ENCODE results near the gene MAPK7. TPM values are rescaled to one million over a fixed set of nuclear protein-coding genes. Genes with fewer than 3 reads are reported as not detected.
A peak's percentile ranks its signal among the peaks of the same experiment; 100 is the strongest.

MAPK7 gene
- total and polyA plus RNA-seq, 4 donors: 10.6 to 28.9 (median 21.3) TPM

GRCh38 chr17:19375732-19376131 lies 2.6 kb upstream of the MAPK7 start:
- H3K4me3 ChIP-seq (ENCODE audit: low read depth, low read length): no peak overlapping the region
- no peak overlapping the region for H3K27ac ChIP-seq (ENCODE audit: low read depth, low read length)
- no peaks in the 10 kb centered on the region for H3K9me3 ChIP-seq (ENCODE audit: control insufficient read depth, insufficient read depth, low read length)
- WGBS (ENCODE audit: insufficient coverage): no CpG with 5 or more reads among the region's 1 CpG
- no peak for DNase-seq (ENCODE audit: low read depth in 4 of 6, low spot score in 6 of 6)
- peaks cover 21% of the 10 kb centered on the region for H3K4me1 ChIP-seq (ENCODE audit: control insufficient read depth, insufficient read depth, low read length)
- no peaks in the 10 kb centered on the region for H3K27me3 ChIP-seq (ENCODE audit: control insufficient read depth, insufficient read depth, low read length)
- peaks cover 26% of the 10 kb centered on the region for H3K36me3 ChIP-seq (ENCODE audit: control insufficient read depth, insufficient read depth, low read length)

GRCh38 chr17:19376811-19377210 lies 1.5 kb upstream of the MAPK7 start:
- Histone ChIP-seq H3K4me3 (ENCODE audit: low read depth, low read length) (peak overlapping the region; percentile 99), H3K36me3 (ENCODE audit: control insufficient read depth, insufficient read depth, low read length) (peaks cover 31% of the 10 kb centered on the region), H3K4me1 (ENCODE audit: control insufficient read depth, insufficient read depth, low read length) (peaks cover 24% of the 10 kb centered on the region), H3K27ac (ENCODE audit: low read depth, low read length) (peak overlapping the region; percentile 100), H3K9me3 (ENCODE audit: control insufficient read depth, insufficient read depth, low read length) (no peaks in the 10 kb centered on the region), H3K27me3 (ENCODE audit: control insufficient read depth, insufficient read depth, low read length) (no peaks in the 10 kb centered on the region)
- WGBS (ENCODE audit: insufficient coverage): no CpG with 5 or more reads among the region's 2 CpGs
- peak in 1 of 6 donors; percentile 47 for DNase-seq (ENCODE audit: low read depth in 4 of 6, low spot score in 6 of 6)

- H3K4me3 ChIP-seq (ENCODE audit: low read depth, low read length): peak overlapping the region; percentile 99
- H3K27me3 ChIP-seq (ENCODE audit: control insufficient read depth, insufficient read depth, low read length): no peaks in the 10 kb centered on the region
- DNase-seq (ENCODE audit: low read depth in 4 of 6, low spot score in 6 of 6): peak; percentile 93 to 99 (median 96)
- H3K36me3 ChIP-seq (ENCODE audit: control insufficient read depth, insufficient read depth, low read length): peaks cover 38% of the 10 kb centered on the region
- H3K9me3 ChIP-seq (ENCODE audit: control insufficient read depth, insufficient read depth, low read length): no peaks in the 10 kb centered on the region
- 0% methylated on average over 66 of the region's 67 CpGs for WGBS (ENCODE audit: insufficient coverage)
- peak overlapping the region; percentile 100 for H3K27ac ChIP-seq (ENCODE audit: low read depth, low read length)
- peaks cover 30% of the 10 kb centered on the region for H3K4me1 ChIP-seq (ENCODE audit: control insufficient read depth, insufficient read depth, low read length)
Observed at GRCh38 chr17:19377602-19378415, 489 bp upstream of the MAPK7 start.

DNA sequence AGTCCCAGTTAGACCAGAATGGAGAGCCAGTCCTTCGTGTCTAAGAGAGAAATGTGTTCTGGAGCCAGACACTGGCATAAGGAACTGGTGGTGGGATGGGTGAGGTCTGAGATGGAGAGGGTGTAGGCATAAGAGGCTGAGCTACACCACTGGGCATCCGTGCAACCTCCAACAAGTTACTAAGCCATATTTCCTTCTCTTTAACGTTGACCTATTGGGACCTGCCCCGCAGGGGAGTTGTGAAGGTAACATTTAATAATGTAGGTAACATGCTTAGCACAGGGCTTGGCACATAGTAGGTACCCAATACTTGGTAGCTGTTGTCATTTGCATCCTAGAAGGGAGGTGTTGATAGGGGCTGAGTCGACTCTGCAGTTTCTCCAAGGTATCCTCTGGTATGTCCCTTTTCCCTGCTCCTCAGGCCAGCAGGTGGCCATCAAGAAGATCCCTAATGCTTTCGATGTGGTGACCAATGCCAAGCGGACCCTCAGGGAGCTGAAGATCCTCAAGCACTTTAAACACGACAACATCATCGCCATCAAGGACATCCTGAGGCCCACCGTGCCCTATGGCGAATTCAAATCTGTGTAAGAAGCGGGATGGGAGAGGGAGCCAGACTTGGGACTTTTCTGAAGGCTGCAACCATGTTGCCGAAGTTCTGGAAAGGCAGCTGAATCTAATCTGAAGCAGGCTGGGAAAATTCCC lies 1.2 kb downstream of the MAPK7 start:
- no peaks in the 10 kb centered on the region for H3K27me3 ChIP-seq (ENCODE audit: control insufficient read depth, insufficient read depth, low read length)
- H3K4me3 ChIP-seq (ENCODE audit: low read depth, low read length): peak overlapping the region; percentile 99
- 94% methylated on average over 10 of the region's 13 CpGs for WGBS (ENCODE audit: insufficient coverage)
- no peaks in the 10 kb centered on the region for H3K9me3 ChIP-seq (ENCODE audit: control insufficient read depth, insufficient read depth, low read length)
- H3K4me1 ChIP-seq (ENCODE audit: control insufficient read depth, insufficient read depth, low read length): peaks cover 39% of the 10 kb centered on the region
- no peak for DNase-seq (ENCODE audit: low read depth in 4 of 6, low spot score in 6 of 6)
- H3K27ac ChIP-seq (ENCODE audit: low read depth, low read length): no peak overlapping the region
- H3K36me3 ChIP-seq (ENCODE audit: control insufficient read depth, insufficient read depth, low read length): peaks cover 55% of the 10 kb centered on the region

DNA sequence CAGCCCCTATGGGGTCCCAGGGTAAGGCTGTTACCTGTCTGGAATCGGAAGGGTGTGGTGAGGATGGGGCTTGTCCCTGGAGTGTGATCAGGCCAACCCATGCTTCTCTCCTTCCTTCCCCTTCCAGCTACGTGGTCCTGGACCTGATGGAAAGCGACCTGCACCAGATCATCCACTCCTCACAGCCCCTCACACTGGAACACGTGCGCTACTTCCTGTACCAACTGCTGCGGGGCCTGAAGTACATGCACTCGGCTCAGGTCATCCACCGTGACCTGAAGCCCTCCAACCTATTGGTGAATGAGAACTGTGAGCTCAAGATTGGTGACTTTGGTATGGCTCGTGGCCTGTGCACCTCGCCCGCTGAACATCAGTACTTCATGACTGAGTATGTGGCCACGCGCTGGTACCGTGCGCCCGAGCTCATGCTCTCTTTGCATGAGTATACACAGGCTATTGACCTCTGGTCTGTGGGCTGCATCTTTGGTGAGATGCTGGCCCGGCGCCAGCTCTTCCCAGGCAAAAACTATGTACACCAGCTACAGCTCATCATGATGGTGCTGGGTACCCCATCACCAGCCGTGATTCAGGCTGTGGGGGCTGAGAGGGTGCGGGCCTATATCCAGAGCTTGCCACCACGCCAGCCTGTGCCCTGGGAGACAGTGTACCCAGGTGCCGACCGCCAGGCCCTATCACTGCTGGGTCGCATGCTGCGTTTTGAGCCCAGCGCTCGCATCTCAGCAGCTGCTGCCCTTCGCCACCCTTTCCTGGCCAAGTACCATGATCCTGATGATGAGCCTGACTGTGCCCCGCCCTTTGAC lies 2.4 kb downstream of the MAPK7 start:
- 96% methylated on average over 26 of the region's 29 CpGs for WGBS (ENCODE audit: insufficient coverage)
- Histone ChIP-seq H3K36me3 (ENCODE audit: control insufficient read depth, insufficient read depth, low read length) (peaks cover 66% of the 10 kb centered on the region), H3K4me1 (ENCODE audit: control insufficient read depth, insufficient read depth, low read length) (peaks cover 50% of the 10 kb centered on the region), H3K9me3 (ENCODE audit: control insufficient read depth, insufficient read depth, low read length) (no peaks in the 10 kb centered on the region), H3K27ac (ENCODE audit: low read depth, low read length) (no peak overlapping the region), H3K4me3 (ENCODE audit: low read depth, low read length) (no peak overlapping the region), H3K27me3 (ENCODE audit: control insufficient read depth, insufficient read depth, low read length) (no peaks in the 10 kb centered on the region)
- no peak for DNase-seq (ENCODE audit: low read depth in 4 of 6, low spot score in 6 of 6)

DNA sequence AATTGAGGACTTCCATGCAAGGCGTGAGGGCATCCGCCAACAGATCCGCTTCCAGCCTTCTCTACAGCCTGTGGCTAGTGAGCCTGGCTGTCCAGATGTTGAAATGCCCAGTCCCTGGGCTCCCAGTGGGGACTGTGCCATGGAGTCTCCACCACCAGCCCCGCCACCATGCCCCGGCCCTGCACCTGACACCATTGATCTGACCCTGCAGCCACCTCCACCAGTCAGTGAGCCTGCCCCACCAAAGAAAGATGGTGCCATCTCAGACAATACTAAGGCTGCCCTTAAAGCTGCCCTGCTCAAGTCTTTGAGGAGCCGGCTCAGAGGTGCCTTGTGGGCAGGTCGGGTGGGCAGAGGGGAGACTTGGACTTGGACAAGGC lies 3.1 kb downstream of the MAPK7 start:
- no peak for DNase-seq (ENCODE audit: low read depth in 4 of 6, low spot score in 6 of 6)
- H3K4me3 ChIP-seq (ENCODE audit: low read depth, low read length): no peak overlapping the region
- H3K9me3 ChIP-seq (ENCODE audit: control insufficient read depth, insufficient read depth, low read length): no peaks in the 10 kb centered on the region
- H3K27me3 ChIP-seq (ENCODE audit: control insufficient read depth, insufficient read depth, low read length): no peaks in the 10 kb centered on the region
- 95% methylated on average over 7 of the region's 7 CpGs for WGBS (ENCODE audit: insufficient coverage)
- H3K36me3 ChIP-seq (ENCODE audit: control insufficient read depth, insufficient read depth, low read length): peaks cover 67% of the 10 kb centered on the region
- peaks cover 52% of the 10 kb centered on the region for H3K4me1 ChIP-seq (ENCODE audit: control insufficient read depth, insufficient read depth, low read length)
- no peak overlapping the region for H3K27ac ChIP-seq (ENCODE audit: low read depth, low read length)

- no peak for DNase-seq (ENCODE audit: low read depth in 4 of 6, low spot score in 6 of 6)
- H3K4me1 ChIP-seq (ENCODE audit: control insufficient read depth, insufficient read depth, low read length): peaks cover 52% of the 10 kb centered on the region
- no peaks in the 10 kb centered on the region for H3K27me3 ChIP-seq (ENCODE audit: control insufficient read depth, insufficient read depth, low read length)
- H3K27ac ChIP-seq (ENCODE audit: low read depth, low read length): no peak overlapping the region
- no peaks in the 10 kb centered on the region for H3K9me3 ChIP-seq (ENCODE audit: control insufficient read depth, insufficient read depth, low read length)
- WGBS (ENCODE audit: insufficient coverage): 91% methylated on average over 29 of the region's 31 CpGs
- no peak overlapping the region for H3K4me3 ChIP-seq (ENCODE audit: low read depth, low read length)
- peaks cover 67% of the 10 kb centered on the region for H3K36me3 ChIP-seq (ENCODE audit: control insufficient read depth, insufficient read depth, low read length)
Observed at GRCh38 chr17:19381741-19382444, 3.6 kb downstream of the MAPK7 start.

GRCh38 chr17:19382531-19383444 lies 4.5 kb downstream of the MAPK7 start:
- DNase-seq (ENCODE audit: low read depth in 4 of 6, low spot score in 6 of 6): no peak
- 88% methylated on average over 11 of the region's 13 CpGs for WGBS (ENCODE audit: insufficient coverage)
- Histone ChIP-seq H3K27me3 (ENCODE audit: control insufficient read depth, insufficient read depth, low read length) (no peaks in the 10 kb centered on the region), H3K9me3 (ENCODE audit: control insufficient read depth, insufficient read depth, low read length) (no peaks in the 10 kb centered on the region), H3K4me1 (ENCODE audit: control insufficient read depth, insufficient read depth, low read length) (peaks cover 60% of the 10 kb centered on the region), H3K4me3 (ENCODE audit: low read depth, low read length) (no peak overlapping the region), H3K27ac (ENCODE audit: low read depth, low read length) (no peak overlapping the region), H3K36me3 (ENCODE audit: control insufficient read depth, insufficient read depth, low read length) (peaks cover 67% of the 10 kb centered on the region)

Measured in spinal cord (tissue), 10 donors.